ENCODE results near the gene ATP6V1B1. TPM values are rescaled to one million over a fixed set of nuclear protein-coding genes. Genes with fewer than 3 reads are reported as not detected.
A peak's percentile ranks its signal among the peaks of the same experiment; 100 is the strongest.

Gene ATP6V1B1
- total RNA-seq, 1 donor from 2014 or later, result 2.1 TPM

GRCh38 chr2:70931376-70932000 lies 4.2 kb upstream of the ATP6V1B1 start:
- no peaks in the 10 kb centered on the region for H3K4me1 ChIP-seq
- intact Hi-C loops (cut with DNase I), result no loop called here
- no peak overlapping the region for H3K4me3 ChIP-seq
- no peak overlapping the region for H3K27ac ChIP-seq
- no peak for TF ChIP-seq CTCF (IDR thresholded peaks at IDR 0.05)
- DNase-seq (no peak), ATAC-seq (no peak)
- no peaks in the 10 kb centered on the region for H3K27me3 ChIP-seq
- no peaks in the 10 kb centered on the region for H3K36me3 ChIP-seq
- H3K9me3 ChIP-seq, result no peaks in the 10 kb centered on the region

- H3K27ac ChIP-seq, result no peak overlapping the region
- no peaks in the 10 kb centered on the region for H3K36me3 ChIP-seq
- intact Hi-C loops (cut with DNase I), result no loop called here
- no peaks in the 10 kb centered on the region for H3K27me3 ChIP-seq
- no peaks in the 10 kb centered on the region for H3K9me3 ChIP-seq
- H3K4me3 ChIP-seq, result no peak overlapping the region
- H3K4me1 ChIP-seq, result no peaks in the 10 kb centered on the region
- TF ChIP-seq CTCF (IDR thresholded peaks at IDR 0.05), result no peak
- ATAC-seq (no peak), DNase-seq (no peak)
Observed at GRCh38 chr2:70932631-70933230, 3.0 kb upstream of the ATP6V1B1 start.

- no peak overlapping the region for H3K27ac ChIP-seq
- DNase-seq, result no peak
- intact Hi-C loops (cut with DNase I), result no loop called here
- no peak for ATAC-seq
- H3K4me1 ChIP-seq, result no peaks in the 10 kb centered on the region
- no peak overlapping the region for H3K4me3 ChIP-seq
- no peaks in the 10 kb centered on the region for H3K9me3 ChIP-seq
- TF ChIP-seq CTCF (IDR thresholded peaks at IDR 0.05), result no peak
- no peaks in the 10 kb centered on the region for H3K27me3 ChIP-seq
- no peaks in the 10 kb centered on the region for H3K36me3 ChIP-seq
Observed at GRCh38 chr2:70934981-70935380, 719 bp upstream of the ATP6V1B1 start.

- no peaks in the 10 kb centered on the region for H3K36me3 ChIP-seq
- ATAC-seq, result peak; percentile 43
- H3K4me1 ChIP-seq, result no peaks in the 10 kb centered on the region
- no peak overlapping the region for H3K27ac ChIP-seq
- H3K9me3 ChIP-seq, result no peaks in the 10 kb centered on the region
- H3K4me3 ChIP-seq, result no peak overlapping the region
- no peak for TF ChIP-seq CTCF (IDR thresholded peaks at IDR 0.05)
- H3K27me3 ChIP-seq, result no peaks in the 10 kb centered on the region
- no peak for DNase-seq
- intact Hi-C loops (cut with DNase I), result no loop called here
Observed at GRCh38 chr2:70936165-70936978, 672 bp downstream of the ATP6V1B1 start.

- Histone ChIP-seq H3K4me1 (no peaks in the 10 kb centered on the region), H3K27ac (no peak overlapping the region), H3K36me3 (no peaks in the 10 kb centered on the region), H3K27me3 (no peaks in the 10 kb centered on the region), H3K9me3 (no peaks in the 10 kb centered on the region), H3K4me3 (no peak overlapping the region)
- ATAC-seq (no peak), DNase-seq (peak; percentile 34)
- TF ChIP-seq CTCF (IDR thresholded peaks at IDR 0.05), result no peak
- intact Hi-C loops (cut with DNase I), result no loop called here
Observed at GRCh38 chr2:70936979-70937811, 1.5 kb downstream of the ATP6V1B1 start.
